ENCODE measurements around the gene VSNL1.

DNA sequence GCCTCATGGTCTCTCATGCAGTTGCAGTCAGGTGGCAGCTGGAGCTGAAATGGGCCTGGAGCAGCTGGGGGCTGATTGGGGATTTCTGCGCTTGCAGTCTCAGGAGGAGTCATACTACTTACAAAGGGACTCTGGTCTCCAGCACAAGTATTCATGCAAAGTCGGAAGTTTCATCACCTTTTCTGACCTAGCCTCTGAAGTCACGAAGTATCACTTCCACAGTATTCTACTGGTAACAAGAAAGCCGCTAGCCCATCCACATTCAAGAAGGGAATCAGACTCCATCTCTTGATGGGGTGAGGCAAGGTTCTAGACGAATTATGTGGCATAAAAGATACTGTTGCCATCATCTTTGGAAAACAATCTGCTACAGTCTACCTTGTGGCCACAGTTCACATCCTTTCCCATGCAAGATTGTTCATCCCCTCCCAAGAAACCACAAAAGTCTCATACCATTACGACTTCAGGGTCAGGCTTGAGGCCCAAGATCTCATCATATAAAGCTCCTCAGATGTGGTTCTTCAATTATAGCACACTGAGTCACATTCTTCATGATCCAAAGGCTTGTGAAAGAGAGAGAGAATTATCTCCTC lies 117.9 kb downstream of the VSNL1 start:
- TF ChIP-seq HDAC2 (IDR thresholded peaks at IDR 0.05) (no peak), HDAC6 (IDR thresholded peaks at IDR 0.05; ENCODE audit: unreplicated experiment) (no peak), EP300 (IDR thresholded peaks at IDR 0.05; ENCODE audit: borderline replicate concordance in 1 of 2, control insufficient read depth in 1 of 2, low read depth in 2 of 2, low read length in 2 of 2) (peak in 1 of 2 experiments; percentile 33; a peak in 1 of 4 replicates)

Measured in GM12878 (cell line).